ENCODE measurements around the gene HMCN2. TPM values are rescaled to one million over a fixed set of nuclear protein-coding genes. Genes with fewer than 3 reads are reported as not detected.
"Not testable (repeated sequence)": the region's sequence is repeated elsewhere in the genome, so short reads cannot be mapped to it uniquely, and the experiment has no call there.

HMCN2 gene
- total RNA-seq, 1 experiment from 2014 or later: 0.20 TPM

DNA sequence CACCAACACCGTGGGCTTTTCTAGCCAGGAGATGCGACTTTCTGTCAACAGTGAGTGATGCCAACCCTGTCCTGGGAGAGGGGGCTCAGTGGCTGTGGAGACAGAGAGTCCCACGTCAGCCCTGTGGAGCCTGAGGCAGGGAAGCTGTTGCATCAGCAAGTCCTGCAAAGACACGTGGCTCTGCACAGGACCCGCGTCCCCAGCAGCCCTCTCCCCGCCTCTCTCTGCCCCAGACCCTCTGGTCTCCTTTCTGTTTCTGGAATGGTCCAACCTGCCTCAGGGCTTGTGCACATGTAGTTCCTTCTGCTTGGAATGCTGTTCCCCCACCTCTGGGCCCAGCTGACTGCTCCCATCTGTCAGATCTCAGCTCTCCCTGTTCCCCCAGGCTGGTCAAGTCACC, 60.4 kb downstream of the HMCN2 start:
- DNase-seq (ENCODE audit: extremely low read depth, low read depth): no peak

DNA sequence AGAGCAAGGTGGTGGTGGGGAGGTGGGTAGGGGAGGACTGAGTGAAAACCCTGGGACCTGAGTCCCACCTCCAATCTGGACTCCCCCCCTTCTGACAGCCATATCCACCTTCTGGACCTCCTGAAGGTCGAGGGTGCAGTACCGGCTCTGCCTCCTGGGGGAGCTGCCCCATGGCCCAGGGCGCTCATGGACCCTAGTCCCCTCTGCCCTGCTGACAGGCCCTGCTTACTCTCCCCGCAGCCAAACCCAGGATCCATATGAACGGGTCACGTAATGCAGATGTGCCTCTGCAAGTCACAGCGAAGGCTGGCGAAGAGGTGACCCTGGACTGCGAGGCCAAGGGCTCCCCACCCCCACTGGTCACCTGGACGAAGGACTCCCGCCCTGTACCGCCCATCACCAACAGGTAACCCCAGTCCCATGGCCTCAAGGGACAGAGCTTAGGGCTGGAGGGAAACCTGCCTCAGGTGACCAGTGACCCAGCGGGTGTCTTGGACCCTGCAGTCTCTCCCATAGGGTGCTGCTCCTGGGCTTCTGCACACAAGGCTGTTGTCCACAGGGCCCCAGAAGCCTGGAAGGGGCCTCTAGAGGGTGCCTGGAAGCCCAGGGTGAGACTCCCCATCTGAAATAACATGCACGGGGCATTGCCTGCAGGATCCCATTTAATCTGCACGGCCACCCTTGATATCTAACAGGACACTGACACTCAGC, 61.7 kb downstream of the HMCN2 start:
- no peak for DNase-seq (ENCODE audit: extremely low read depth, low read depth)

DNA sequence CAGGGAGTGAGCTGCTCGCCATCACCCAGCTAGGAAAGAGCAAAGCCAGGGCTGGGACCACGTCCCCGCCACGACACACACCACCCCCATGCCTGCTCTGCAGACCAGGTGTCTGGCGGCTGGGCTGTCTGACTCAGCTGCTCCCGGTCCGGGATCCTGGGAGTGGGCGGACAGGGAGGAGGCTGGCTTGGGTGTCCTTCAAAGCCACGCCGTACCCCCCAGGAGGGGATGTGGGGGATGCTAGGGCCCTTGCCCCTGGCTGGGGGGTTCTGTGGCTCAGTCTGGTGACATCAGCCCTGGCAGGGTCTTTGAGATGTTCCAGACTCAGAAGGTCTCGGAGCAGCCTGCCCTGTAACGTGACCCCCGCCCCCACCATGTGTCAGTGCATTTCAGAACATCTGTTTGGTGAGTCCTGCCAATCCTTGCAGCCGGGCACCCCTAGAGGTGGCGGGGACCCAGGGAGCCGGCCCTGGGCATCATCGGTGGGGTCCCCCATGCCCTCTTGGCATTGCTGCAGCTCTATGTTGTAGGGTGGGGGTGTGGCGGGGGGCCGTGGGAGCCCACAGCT, 62.3 kb downstream of the HMCN2 start:
- DNase-seq (ENCODE audit: extremely low read depth, low read depth): no peak

DNA sequence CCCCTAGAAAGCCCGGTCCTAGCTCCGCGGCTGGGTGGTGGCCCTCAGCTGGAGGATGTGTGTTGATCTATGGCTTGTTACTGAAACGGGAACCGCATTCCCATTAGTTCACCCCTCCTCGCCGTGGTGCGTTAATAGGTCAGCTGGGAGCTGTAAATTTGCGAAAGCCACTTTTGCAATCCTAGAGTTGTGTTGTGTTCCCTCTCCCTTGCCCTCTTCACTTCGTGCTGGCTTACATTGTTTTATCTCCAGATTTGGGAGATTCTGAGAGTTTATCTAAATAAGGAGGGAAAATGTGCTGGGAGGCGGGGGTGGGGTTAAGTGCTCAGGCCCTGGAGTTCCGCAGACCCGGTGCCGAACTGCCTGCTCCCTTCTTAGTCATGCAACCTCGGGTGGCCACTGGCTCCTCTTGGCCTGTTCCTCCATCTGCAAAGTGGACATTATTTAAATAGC, 62.8 kb downstream of the HMCN2 start:
- no peak for DNase-seq (ENCODE audit: extremely low read depth, low read depth)

DNA sequence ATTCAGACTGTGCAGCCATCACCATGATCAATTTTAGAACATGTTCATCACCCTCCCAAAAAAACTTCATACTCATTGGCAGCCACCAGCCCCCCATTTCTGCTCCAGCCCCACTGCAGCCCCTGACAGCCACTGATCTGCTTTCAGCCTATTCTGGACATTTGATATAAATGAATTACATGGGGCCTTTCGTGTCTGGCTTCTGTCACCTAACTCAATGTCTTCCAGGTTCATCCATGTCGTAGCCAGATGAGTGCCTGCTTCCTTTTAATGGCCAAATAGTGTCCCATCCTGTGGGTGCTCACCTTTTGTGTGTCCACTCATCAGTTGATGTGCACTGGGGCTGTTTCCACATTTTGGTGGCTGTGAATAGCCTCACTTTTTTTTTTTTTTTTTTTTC, 63.5 kb downstream of the HMCN2 start:
- no peak for DNase-seq (ENCODE audit: extremely low read depth, low read depth)

DNA sequence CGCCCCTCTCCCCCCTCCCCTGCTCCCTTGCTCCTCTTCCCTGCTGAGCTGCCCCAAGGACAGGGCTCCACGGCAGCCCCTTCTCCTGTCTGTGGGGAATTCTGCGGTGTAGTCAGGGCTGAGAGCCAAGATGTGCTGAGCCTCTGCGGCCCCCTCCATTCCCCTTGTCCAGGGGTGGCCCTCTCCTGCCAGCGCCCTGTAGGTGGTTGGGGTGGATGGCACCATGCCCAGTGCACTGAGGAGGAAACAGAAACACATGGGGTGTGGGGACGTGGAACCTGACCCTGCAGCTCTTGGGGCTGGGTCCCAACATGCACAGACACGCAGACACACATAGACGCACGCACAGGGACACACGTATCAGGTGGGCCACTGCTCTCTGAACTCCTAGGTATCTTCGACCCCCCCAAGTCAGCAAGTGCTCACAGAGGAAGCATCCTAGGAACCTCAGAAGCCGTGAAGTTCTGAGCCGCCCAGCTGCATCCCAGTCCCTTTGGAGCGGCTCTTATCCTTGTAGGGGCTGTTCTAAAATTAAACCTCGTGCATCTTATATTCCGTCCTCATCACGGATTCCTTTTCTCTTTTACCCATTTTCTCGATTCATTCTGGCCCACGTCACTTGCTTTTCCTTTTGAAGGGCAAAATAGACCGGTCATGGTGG, 64.8 kb downstream of the HMCN2 start:
- no peak for DNase-seq (ENCODE audit: extremely low read depth, low read depth)

DNA sequence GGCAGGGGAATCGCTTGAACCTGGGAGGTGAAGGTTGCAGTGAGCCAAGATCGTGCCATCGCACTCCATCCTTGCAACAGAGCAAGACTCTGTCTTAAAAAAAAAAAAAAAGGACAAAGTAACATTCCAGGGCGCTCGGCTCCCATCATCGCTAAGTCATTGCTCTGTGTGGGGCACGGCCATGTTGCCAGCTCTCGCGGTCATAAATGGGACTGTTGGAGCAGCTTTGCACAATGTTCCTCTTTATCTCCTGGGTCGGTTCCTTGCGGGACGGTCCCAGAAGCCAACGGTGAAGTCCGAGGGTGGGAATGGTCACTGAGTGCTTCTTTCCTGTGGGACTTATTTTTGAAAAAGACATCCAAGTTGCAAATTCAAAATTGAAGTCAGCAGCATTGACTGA, 65.5 kb downstream of the HMCN2 start:
- no peak for DNase-seq (ENCODE audit: extremely low read depth, low read depth)

DNA sequence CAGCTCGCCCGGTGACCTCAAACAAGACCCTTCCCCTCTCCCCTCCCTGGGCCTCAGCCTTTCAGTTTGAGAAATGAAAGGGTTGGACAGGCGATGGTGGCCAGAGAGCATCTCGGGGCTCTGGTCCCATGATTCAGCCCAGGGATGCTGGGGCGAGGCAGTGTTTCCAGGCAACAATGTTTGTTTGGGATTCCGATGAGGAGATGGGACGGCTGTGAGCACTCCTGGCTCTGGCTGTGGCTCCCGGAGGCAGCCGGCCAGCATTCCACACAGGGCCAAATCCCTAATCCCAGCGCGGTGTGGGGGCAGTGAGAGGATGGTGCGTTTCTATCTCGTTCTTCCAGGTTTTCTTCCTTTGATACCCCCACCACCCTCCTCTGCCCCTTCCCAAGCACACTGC, 66.0 kb downstream of the HMCN2 start:
- DNase-seq (ENCODE audit: extremely low read depth, low read depth): no peak

DNA sequence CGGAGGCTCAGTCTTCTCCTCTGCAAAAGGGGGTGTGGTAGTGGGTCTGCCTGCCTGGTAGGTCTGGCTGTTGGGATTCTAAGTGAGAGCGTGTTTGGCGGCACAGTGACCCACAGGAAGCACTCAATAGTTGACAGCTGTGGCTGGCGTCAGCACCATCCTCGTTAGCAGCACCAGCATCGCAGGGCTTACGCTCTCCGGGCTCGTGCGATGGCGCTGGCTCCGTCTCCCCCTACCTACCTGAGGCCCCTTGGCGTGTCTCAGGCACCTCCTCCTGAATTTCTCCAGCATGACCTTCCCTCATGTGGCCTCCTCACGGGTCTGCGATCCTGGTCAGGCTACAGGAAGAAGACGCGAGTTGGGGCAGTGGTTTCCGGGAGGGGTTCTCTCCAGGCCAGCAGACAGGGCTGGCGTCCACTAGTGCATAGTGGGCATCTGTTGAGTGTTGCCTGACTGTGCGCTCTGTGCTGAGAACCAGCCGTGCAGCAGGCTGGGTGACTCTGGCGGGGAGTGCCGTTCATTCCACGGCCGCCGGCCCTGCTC, 66.9 kb downstream of the HMCN2 start:
- no peak for DNase-seq (ENCODE audit: extremely low read depth, low read depth)

DNA sequence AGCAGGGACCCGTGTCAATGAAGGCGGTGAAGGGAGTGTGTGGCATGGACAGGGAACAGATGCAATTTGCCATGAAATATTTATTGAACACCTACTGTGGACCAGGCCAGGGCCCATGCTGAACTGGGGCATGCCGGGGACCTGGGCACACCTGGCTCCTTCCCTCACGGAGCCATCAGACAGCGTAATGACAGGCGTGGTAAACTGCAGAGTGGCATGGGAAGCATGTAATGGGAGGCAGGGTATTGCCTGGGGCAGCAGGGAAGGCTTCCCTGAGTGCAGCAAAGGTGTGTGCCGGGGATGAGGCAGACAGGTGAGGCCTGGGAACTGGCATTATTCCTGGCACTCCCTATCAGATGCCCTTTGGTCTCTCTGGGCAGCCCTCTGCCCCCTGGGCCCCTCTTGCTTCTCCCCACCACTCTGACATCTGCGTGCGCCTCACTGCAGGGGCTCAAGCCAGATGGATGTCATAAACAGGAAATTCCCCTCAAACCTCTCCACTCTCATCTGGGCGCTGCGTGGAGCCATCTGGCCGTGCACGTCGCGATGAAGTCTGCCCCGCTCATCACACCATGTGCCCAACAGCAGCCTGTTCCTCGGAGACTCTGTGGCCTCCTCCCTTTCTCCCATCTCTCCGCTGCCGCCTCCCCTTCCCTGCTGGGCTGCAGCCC, 67.6 kb downstream of the HMCN2 start:
- no peak for DNase-seq (ENCODE audit: extremely low read depth, low read depth)

DNA sequence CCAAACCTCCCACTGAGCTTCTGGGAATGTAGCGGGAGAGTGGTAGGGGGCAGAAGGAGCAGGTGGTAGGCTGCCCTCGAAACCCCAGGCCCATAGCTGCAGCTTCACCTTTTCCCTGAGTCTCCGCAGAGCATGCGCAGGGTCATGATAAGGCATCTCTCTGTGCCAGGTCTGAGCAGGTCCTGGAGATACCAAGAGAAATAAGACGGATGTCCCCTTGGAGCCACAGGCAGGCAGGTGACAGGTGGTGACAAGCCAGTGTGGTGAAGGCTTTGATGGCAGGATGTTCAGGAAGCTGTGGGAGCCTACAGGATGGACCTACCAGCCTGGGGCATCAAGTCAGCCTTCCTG, 68.1 kb downstream of the HMCN2 start:
- no peak for DNase-seq (ENCODE audit: extremely low read depth, low read depth)

DNA sequence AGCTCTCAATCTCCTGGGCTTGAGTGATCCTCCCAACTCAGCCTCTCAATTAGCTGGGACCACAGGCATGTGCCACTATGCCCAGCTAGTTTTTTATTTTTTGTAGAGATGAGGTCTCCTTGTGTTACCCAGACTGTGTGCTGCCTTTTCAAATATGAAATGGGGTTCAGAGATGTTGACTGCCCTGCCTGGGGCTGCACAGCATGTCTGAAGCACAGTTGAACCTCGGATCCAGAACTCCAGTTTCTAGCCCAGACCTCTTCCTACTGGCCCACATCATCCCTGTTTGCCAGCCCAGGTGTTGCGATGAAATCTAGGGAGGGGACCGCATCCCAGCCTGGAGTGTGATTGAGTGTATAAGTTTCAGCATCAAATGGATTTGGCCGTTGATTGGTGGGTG, 69.4 kb downstream of the HMCN2 start:
- DNase-seq (ENCODE audit: extremely low read depth, low read depth): no peak

DNA sequence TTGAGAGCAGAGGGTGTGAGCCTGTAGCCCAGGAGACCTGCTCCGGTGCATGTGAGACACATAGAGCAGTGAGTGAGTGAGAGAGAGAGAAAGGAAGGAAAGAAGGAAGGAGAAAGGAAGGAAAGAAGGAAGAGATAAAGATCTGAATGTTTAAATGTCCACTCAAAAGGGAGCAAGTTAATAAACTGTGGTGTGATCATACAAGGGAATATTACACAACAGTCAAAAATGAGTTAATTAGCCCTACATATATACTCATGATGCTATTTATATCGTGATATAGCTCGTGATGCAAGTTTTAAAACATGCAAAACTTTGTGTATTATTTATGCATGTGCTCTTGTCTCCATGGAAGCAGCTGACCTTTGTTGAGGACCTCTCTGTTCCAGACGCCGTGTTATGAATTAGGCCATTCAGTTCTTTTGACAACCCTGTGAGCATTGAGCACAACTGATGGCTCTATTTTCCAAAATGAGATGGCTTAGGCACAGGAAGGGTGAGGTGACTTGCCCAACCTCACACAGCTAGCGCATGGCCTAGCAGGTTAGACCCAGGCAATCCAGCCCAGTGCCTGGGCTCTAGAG, 70.6 kb downstream of the HMCN2 start:
- DNase-seq (ENCODE audit: extremely low read depth, low read depth): no peak

DNA sequence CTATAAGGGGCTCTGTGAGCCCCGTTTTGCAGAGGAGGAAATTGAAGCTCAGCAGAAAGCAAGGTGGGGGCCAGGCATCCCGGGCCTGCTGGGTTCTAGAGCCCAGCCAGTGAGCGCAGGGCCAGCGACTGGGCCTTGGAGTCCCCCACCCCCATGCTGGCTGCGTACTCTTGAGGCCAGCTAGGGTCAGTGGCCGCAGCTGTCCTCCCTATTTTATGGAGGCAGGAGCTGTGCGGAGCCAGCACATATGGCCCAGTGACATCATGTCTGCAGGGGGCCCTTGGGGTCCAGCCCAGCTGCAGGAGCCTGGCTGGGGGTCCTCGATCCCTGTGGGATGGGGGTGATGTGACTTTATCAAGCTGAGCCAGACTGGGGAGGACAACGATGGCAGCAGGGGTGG, 71.3 kb downstream of the HMCN2 start:
- DNase-seq (ENCODE audit: extremely low read depth, low read depth): no peak

DNA sequence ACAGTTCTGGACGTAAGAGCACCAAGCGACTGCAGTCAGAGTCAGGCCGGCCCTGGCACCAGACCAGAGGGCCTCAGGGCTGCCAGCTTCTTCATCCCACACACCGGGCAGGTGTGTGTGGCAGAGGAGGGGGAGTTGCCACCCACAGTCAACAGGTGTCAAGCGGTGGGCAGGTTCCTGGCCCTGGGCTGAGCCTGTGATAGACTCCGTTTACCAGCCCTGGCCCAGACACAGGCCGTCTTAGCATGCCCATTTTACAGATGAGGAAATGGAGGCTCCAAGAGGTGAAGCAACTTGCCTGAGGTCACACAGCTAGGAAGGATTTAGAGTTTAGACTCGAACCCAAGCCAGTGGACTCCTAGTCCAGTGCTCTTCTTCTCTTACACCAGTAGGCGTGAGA, 71.8 kb downstream of the HMCN2 start:
- no peak for DNase-seq (ENCODE audit: extremely low read depth, low read depth)

DNA sequence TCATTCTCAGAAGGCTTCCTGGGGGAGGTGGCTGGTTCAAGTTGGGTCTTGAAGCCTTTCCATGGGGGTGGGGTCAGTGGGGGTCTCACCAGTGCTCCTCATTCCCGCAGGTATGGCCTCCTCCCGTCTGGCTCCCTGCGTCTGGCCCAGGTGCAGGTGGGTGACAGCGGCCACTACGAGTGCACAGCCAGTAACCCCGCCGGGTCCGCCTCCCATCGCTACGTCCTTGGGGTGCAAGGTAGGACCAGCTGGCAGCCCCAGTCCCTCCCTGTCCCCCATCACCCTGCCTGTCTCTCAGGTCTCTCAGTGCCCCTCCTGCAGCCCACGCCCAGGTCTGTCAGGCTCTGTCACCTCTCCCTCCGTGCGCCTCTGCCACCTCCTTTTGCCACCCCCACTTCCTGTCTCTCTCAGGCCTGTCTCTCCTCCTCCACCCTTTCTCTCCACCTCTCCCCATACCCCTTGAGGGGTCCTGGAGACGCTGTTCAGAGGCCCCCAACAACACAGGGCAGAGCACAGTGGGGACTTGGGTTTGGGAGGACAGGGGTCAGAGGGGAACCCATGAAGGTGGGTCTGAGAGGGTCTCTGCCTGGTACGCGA, 72.3 kb downstream of the HMCN2 start:
- no peak for DNase-seq (ENCODE audit: extremely low read depth, low read depth)

DNA sequence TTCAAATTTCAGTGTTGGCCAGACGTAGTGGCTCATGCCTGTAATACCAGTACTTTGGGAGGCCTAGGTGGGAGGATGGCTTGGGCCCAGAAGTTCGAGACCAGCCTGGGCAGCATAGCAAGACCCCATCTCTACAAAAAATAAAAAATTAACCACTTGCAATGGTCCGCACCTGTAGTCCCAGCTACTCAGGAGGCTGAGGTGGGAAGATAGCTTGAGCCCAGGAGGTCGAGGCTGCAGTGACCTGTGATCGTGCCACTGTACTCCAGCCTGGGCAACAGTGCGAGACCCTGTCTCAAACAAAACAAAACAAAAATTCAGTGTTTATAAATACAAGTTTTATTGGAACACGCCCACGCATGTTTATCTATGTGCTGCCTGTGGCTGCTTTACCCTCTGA, 73.3 kb downstream of the HMCN2 start:
- not testable (repeated sequence) for DNase-seq (ENCODE audit: extremely low read depth, low read depth)

DNA sequence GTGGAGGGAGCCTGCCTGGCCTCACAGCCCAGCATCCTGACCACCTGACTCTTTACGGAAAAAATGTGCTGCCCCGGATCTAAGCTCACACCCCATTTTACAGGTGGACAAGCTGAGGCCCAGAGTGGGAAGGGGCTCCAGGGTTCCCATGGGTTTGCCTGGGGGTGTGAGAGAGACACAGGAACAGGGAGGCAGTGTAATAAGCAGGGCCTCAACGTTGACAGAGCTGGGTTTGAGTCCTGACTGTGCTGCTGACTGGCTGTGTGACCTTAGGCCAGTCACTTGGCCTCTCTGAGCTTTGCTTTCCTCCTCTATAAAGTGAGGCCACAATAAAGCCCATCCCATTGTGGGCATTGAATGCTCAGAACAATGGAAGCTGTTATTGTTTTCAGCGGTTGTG, 73.7 kb downstream of the HMCN2 start:
- no peak for DNase-seq (ENCODE audit: extremely low read depth, low read depth)

DNA sequence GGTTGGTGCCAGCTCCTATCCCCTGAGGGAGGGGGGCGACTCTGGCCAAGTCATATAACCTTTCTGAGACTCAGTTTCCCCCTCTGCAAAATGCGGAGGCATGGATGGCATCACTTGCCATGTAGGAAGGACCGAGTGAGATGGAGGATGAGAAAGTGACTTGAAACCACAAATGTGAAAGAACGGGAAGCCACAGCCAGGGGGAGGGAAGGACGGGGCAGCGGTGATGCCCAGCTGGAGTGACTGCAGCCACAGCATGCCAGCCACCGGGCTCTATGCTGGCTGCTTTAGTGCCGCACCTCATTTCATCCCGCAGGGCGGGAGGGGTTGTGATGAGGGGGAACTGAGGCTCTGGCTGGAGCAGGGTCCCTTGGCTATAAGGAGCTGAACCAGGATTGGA, 74.5 kb downstream of the HMCN2 start:
- DNase-seq (ENCODE audit: extremely low read depth, low read depth): no peak

DNA sequence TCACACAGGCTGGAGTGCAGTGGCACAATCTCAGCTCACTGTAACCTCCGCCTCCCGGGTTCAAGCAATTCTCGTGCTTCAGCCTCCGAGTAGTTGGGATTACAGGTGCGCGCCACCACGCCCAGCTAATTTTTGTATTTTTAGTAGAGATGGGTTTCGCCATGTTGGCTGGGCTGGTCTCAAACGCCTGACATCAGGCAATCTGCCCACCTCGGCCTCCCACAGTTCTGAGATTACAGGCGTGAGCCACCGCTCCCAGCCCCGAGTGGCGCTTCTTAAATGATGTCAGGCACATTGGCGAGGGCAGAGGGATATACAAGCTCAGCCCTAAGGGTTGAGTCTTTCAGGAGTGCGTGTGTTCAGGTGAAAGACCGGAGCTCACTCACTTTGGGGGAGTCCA, 75.0 kb downstream of the HMCN2 start:
- DNase-seq (ENCODE audit: extremely low read depth, low read depth): not testable (repeated sequence)

DNA sequence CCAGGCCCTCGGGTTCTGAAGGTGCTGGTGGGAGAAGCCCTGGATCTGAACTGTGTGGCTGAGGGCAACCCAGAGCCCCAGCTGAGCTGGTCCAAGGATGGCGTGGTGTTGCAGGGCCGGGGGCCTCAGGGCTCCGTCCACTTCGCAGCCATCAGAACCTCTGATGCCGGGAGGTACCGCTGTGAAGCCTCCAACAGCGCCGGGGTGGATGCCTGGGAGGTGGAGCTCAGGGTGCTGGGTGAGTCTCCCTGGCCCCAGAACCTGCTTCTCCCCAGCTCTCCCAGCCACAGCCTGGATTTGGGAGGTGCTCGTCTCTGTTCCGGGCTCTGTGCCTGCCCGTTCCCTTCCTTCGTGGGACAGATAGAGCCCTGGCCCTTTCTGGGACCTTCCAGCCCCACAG, 75.6 kb downstream of the HMCN2 start:
- DNase-seq (ENCODE audit: extremely low read depth, low read depth): no peak
